PFSK-1 (cell line): ENCODE data around the gene TTLL6.

Source experiments
- POLR2AphosphoS5 ChIP-seq: IDR thresholded peaks from 2 replicates; pipeline ENCODE4 v1.6.1; 2012; ENCODE audit warnings: low read depth, mild to moderate bottlenecking, control low read depth, low read length, moderate library complexity
- SIN3A ChIP-seq: IDR thresholded peaks from 2 replicates; pipeline ENCODE4 v1.6.1; 2012; ENCODE audit warnings: mild to moderate bottlenecking, low read length, moderate library complexity, borderline replicate concordance; ENCODE audit not compliant: insufficient read depth
- TAF1 ChIP-seq: IDR thresholded peaks from 2 replicates; pipeline ENCODE4 v1.6.1; 2012; ENCODE audit warnings: low read length, control low read depth, borderline replicate concordance; ENCODE audit not compliant: insufficient read depth
- TF ChIP-seq, protein P1 (sequence below), 2 experiments: IDR thresholded peaks; 2 replicates each; pipeline versions ENCODE4 v1.6.1 to v1.8.0; 2011 to 2012; ENCODE audit warnings: low read depth in 2 of 2, low read length in 2 of 2, control low read depth in 1 of 2, inconsistent platforms in 1 of 2, mild to moderate bottlenecking in 1 of 2, moderate library complexity in 1 of 2; ENCODE audit not compliant: insufficient read depth in 1 of 2

- TF ChIP-seq, protein P1, sequence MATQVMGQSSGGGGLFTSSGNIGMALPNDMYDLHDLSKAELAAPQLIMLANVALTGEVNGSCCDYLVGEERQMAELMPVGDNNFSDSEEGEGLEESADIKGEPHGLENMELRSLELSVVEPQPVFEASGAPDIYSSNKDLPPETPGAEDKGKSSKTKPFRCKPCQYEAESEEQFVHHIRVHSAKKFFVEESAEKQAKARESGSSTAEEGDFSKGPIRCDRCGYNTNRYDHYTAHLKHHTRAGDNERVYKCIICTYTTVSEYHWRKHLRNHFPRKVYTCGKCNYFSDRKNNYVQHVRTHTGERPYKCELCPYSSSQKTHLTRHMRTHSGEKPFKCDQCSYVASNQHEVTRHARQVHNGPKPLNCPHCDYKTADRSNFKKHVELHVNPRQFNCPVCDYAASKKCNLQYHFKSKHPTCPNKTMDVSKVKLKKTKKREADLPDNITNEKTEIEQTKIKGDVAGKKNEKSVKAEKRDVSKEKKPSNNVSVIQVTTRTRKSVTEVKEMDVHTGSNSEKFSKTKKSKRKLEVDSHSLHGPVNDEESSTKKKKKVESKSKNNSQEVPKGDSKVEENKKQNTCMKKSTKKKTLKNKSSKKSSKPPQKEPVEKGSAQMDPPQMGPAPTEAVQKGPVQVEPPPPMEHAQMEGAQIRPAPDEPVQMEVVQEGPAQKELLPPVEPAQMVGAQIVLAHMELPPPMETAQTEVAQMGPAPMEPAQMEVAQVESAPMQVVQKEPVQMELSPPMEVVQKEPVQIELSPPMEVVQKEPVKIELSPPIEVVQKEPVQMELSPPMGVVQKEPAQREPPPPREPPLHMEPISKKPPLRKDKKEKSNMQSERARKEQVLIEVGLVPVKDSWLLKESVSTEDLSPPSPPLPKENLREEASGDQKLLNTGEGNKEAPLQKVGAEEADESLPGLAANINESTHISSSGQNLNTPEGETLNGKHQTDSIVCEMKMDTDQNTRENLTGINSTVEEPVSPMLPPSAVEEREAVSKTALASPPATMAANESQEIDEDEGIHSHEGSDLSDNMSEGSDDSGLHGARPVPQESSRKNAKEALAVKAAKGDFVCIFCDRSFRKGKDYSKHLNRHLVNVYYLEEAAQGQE (IDR thresholded peaks at IDR 0.05; ENCODE audit: insufficient read depth in 1 of 2, low read depth in 2 of 2, low read length in 2 of 2): no peak
- TF ChIP-seq TAF1: no peak
- no peak for TF ChIP-seq POLR2AphosphoS5
- no peak for TF ChIP-seq SIN3A
Observed at GRCh38 chr17:48735062-48735351, 82.0 kb downstream of the TTLL6 start.
